Osteocyte (in vitro differentiated cells): ENCODE results near the gene HEXA. TPM values are rescaled to one million over a fixed set of nuclear protein-coding genes. Genes with fewer than 3 reads are reported as not detected.
"Not testable (repeated sequence)": the region's sequence is repeated elsewhere in the genome, so short reads cannot be mapped to it uniquely, and the experiment has no call there.

Source experiments
- DNase-seq: peaks from one replicate; pipeline ENCODE4 v3.0.0; 2021; ENCODE audit warnings: mixed read lengths; ENCODE audit not compliant: unreplicated experiment; ENCODE audit errors: extremely low spot score
- H3K27ac Mint-ChIP-seq: one replicate; pipeline ENCODE4 v1.8.0; 2021; ENCODE audit warnings: mild to moderate bottlenecking, mixed read lengths; ENCODE audit not compliant: unreplicated experiment
- H3K27me3 Mint-ChIP-seq: one replicate; pipeline ENCODE4 v1.8.0; 2021; ENCODE audit warnings: mixed read lengths; ENCODE audit not compliant: unreplicated experiment
- H3K36me3 Mint-ChIP-seq: one replicate; pipeline ENCODE4 v1.8.0; 2021; ENCODE audit warnings: mixed read lengths; ENCODE audit not compliant: unreplicated experiment
- H3K4me1 Mint-ChIP-seq: one replicate; pipeline ENCODE4 v1.8.0; 2021; ENCODE audit warnings: mixed read lengths; ENCODE audit not compliant: unreplicated experiment
- H3K4me3 Mint-ChIP-seq: one replicate; pipeline ENCODE4 v1.8.0; 2021; ENCODE audit warnings: mild to moderate bottlenecking, moderate library complexity, mixed read lengths; ENCODE audit not compliant: unreplicated experiment
- H3K9me3 Mint-ChIP-seq: one replicate; pipeline ENCODE4 v1.8.0; 2021; ENCODE audit warnings: mixed read lengths; ENCODE audit not compliant: unreplicated experiment
- CTCF ChIP-seq: fragments of 200-600 bp; sonication (generic); IDR thresholded peaks from 2 replicates; pipeline ENCODE4 v1.5.0; 2021; ENCODE audit warnings: antibody characterized with exemption, mild to moderate bottlenecking, moderate library complexity
- total RNA-seq: library from RNA; stranded (reverse); gene quantifications from 2 replicates; pipeline ENCODE4 v1.2.1, GENCODE V29; 2021

Gene HEXA
- total RNA-seq, 1 donor from 2014 or later, result 280 TPM

DNA sequence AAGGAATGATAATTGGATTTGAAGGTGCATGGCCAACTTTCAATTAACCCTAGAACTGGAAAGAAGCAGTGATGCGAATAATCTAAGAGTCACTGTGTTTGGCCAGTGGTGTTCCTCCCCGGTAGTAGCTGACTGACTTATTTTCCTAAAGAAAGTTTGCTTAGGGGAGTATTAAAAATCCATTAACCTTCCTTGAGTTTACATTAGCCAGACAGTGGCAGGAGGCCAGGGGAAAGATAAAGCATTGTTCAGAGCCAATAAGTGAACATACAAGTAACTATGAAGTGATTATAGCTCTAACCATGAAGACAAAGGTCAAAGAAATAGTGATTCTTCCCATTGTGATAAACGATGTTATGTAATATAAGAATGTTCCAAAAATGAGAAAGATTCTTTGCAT is 13.4 kb upstream of the HEXA start:
- Mint-ChIP-seq H3K27ac (no peak overlapping the region), H3K4me1 (no peaks in the 10 kb centered on the region), H3K36me3 (no peaks in the 10 kb centered on the region), H3K27me3 (peaks cover 41% of the 10 kb centered on the region), H3K9me3 (no peaks in the 10 kb centered on the region), H3K4me3 (no peak overlapping the region)
- no peak for TF ChIP-seq CTCF
- no peak for DNase-seq

DNA sequence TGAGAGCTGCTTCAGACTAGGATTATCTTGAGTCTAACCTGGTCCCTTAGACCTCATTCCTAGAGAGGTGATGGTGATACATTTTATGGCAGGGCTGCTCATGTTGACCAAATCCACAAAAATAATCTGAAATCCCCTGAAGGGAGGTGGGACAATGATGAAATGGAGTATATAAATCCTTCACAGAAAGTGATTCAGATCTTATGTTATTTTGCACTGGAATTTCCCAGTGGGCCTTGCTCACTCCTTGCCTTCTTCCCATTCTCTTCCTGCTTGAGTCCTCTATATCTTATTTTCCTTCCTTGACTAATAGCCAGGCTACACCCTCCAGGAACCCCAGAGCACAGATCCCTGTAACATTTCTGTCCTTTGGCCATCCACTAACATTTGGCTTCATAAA is 11.9 kb upstream of the HEXA start:
- Mint-ChIP-seq H3K9me3 (no peaks in the 10 kb centered on the region), H3K4me3 (no peak overlapping the region), H3K4me1 (no peaks in the 10 kb centered on the region), H3K27ac (no peak overlapping the region), H3K27me3 (peaks cover 48% of the 10 kb centered on the region), H3K36me3 (no peaks in the 10 kb centered on the region)
- no peak for TF ChIP-seq CTCF
- DNase-seq, result no peak

DNA sequence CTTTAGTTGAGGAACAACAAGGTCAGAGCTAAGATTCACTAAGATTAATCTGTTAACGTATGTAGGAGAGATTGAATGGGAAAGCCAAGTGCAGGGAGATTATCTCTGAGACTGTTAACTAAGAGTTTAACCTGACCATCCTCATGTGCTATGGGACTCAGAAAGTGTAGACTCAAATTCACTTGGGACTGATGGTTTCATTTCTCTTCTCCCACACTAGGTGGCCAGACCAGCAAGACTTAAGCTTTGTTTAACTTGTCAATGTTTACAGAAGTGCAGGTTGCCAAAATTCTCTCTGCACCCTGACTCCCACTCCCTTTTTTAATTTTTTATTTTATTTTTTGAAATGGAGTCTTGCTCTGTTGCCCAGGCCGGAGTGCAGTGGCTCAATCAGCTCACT is 6.3 kb upstream of the HEXA start:
- Mint-ChIP-seq H3K27me3 (peaks cover 51% of the 10 kb centered on the region), H3K4me1 (no peaks in the 10 kb centered on the region), H3K4me3 (no peak overlapping the region), H3K27ac (no peak overlapping the region), H3K9me3 (no peaks in the 10 kb centered on the region), H3K36me3 (no peaks in the 10 kb centered on the region)
- TF ChIP-seq CTCF, result peak; percentile 22
- DNase-seq, result no peak

DNA sequence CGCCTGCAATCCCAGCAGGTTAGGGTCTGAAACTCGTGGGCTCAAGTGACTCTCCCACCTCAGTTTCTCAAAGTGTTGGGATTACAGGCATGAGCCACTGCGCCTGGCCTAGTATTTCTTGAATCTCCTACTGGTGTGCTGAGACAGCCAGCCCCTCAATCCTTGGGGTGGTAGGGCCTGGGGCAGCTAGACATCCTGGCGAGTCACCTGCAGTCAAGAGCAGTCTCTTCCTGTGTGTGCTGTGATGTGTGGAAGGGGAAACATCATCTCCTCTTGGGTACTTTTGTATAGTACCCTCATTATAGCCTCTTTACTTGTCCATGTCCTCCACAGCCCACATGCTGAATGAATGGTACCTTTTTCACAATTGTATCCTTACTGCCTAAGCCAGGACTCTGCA is 4.9 kb upstream of the HEXA start:
- Mint-ChIP-seq H3K4me1 (peaks cover 11% of the 10 kb centered on the region), H3K9me3 (no peaks in the 10 kb centered on the region), H3K27ac (no peak overlapping the region), H3K27me3 (peaks cover 48% of the 10 kb centered on the region), H3K4me3 (no peak overlapping the region), H3K36me3 (no peaks in the 10 kb centered on the region)
- TF ChIP-seq CTCF, result no peak
- DNase-seq, result no peak

DNA sequence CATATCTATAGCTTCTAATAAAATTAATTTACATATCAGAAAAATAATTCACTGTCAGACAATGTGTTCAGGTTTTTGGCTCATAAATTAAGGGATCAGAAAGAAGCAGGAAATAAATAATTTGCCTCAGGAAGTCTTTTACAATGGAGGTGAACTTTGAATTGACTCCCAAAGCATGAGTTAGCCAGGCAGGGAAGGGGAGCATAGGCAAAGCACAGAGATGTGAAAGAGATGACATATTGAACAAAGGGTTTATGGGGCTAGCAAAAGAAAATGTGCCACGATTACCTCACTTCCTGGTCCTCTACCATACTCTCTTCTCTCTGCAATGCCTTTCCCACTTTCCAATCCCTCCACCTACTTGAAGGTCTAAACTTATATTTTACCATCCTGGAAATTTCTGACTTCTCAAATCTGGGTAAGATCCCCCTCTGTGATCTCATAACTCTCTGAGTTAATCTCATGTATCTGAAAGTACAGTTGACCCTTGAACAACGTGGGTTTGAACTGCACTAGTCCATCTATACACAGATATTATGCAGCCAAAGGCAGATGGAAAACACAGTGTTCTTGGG is 4.1 kb upstream of the HEXA start:
- Mint-ChIP-seq H3K27me3 (peaks cover 40% of the 10 kb centered on the region), H3K4me1 (peaks cover 17% of the 10 kb centered on the region), H3K36me3 (no peaks in the 10 kb centered on the region), H3K9me3 (no peaks in the 10 kb centered on the region), H3K27ac (no peak overlapping the region), H3K4me3 (no peak overlapping the region)
- DNase-seq, result no peak
- no peak for TF ChIP-seq CTCF

GRCh38 chr15:72379106-72379505 is 3.3 kb upstream of the HEXA start:
- Mint-ChIP-seq H3K4me1 (peaks cover 25% of the 10 kb centered on the region), H3K27me3 (peaks cover 34% of the 10 kb centered on the region)
- DNase-seq, H3K36me3 Mint-ChIP-seq, H3K9me3 Mint-ChIP-seq, H3K27ac Mint-ChIP-seq, H3K4me3 Mint-ChIP-seq: not testable (repeated sequence)
